ENCODE results near the gene SYTL2. TPM values are rescaled to one million over a fixed set of nuclear protein-coding genes. Genes with fewer than 3 reads are reported as not detected.

The SYTL2 gene
- polyA plus RNA-seq, 1 donor from 2014 or later: 2.3 TPM

GRCh38 chr11:85749287-85749834 lies 61.6 kb downstream of the SYTL2 start:
- Histone ChIP-seq H4K20me1 (ENCODE audit: insufficient read depth) (no peaks in the 10 kb centered on the region), H3K9me2 (ENCODE audit: insufficient read depth, low read length) (no peaks in the 10 kb centered on the region), H3K27ac (ENCODE audit: low read length) (no peak overlapping the region), H3F3A (ENCODE audit: insufficient read depth, low read length, poor library complexity, severe bottlenecking) (no peaks in the 10 kb centered on the region), H3K27me3 (ENCODE audit: insufficient read depth, low read depth, low read length) (no peaks in the 10 kb centered on the region), H3K79me2 (replicated peaks; ENCODE audit: insufficient read depth, low read length) (no peaks in the 10 kb centered on the region), H2AFZ (ENCODE audit: low read depth, low read length) (no peak overlapping the region), H3K36me3 (ENCODE audit: insufficient read depth, low read length) (no peaks in the 10 kb centered on the region), H3K4me2 (ENCODE audit: low read length) (no peak overlapping the region), H3K9me3 (ENCODE audit: low read length) (no peaks in the 10 kb centered on the region), H3K4me3 (ENCODE audit: low read length) (no peak overlapping the region), H3K9ac (ENCODE audit: low read length) (no peak overlapping the region)
- no peak for TF ChIP-seq EP300 (conservative IDR thresholded peaks at IDR 0.05; ENCODE audit: poor library complexity, severe bottlenecking)
- TF ChIP-seq, protein P1, sequence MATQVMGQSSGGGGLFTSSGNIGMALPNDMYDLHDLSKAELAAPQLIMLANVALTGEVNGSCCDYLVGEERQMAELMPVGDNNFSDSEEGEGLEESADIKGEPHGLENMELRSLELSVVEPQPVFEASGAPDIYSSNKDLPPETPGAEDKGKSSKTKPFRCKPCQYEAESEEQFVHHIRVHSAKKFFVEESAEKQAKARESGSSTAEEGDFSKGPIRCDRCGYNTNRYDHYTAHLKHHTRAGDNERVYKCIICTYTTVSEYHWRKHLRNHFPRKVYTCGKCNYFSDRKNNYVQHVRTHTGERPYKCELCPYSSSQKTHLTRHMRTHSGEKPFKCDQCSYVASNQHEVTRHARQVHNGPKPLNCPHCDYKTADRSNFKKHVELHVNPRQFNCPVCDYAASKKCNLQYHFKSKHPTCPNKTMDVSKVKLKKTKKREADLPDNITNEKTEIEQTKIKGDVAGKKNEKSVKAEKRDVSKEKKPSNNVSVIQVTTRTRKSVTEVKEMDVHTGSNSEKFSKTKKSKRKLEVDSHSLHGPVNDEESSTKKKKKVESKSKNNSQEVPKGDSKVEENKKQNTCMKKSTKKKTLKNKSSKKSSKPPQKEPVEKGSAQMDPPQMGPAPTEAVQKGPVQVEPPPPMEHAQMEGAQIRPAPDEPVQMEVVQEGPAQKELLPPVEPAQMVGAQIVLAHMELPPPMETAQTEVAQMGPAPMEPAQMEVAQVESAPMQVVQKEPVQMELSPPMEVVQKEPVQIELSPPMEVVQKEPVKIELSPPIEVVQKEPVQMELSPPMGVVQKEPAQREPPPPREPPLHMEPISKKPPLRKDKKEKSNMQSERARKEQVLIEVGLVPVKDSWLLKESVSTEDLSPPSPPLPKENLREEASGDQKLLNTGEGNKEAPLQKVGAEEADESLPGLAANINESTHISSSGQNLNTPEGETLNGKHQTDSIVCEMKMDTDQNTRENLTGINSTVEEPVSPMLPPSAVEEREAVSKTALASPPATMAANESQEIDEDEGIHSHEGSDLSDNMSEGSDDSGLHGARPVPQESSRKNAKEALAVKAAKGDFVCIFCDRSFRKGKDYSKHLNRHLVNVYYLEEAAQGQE (IDR thresholded peaks at IDR 0.05; ENCODE audit: borderline replicate concordance): no peak
- TF ChIP-seq SMC3 (conservative IDR thresholded peaks at IDR 0.05; ENCODE audit: poor library complexity): no peak
- no peak for TF ChIP-seq RAD21 (conservative IDR thresholded peaks at IDR 0.05)
- no peak for TF ChIP-seq POLR2AphosphoS5 (IDR thresholded peaks at IDR 0.05)
- no peak for TF ChIP-seq MXI1 (conservative IDR thresholded peaks at IDR 0.05; ENCODE audit: poor library complexity, severe bottlenecking)
- TF ChIP-seq CTCF (IDR thresholded peaks at IDR 0.05; ENCODE audit: poor library complexity, severe bottlenecking): no peak
- TF ChIP-seq TAF1 (IDR thresholded peaks at IDR 0.05; ENCODE audit: low read depth): no peak
- no peak for TF ChIP-seq EZH2 (IDR thresholded peaks at IDR 0.05; ENCODE audit: borderline replicate concordance, insufficient read depth, low read length, poor library complexity, severe bottlenecking)

GRCh38 chr11:85748455-85748891 lies 62.5 kb downstream of the SYTL2 start:
- no peak overlapping the region for H3K4me2 ChIP-seq (ENCODE audit: low read length)
- H2AFZ ChIP-seq (ENCODE audit: low read depth, low read length): no peak overlapping the region
- TF ChIP-seq, protein P1 (IDR thresholded peaks at IDR 0.05; ENCODE audit: borderline replicate concordance): no peak
- no peak for TF ChIP-seq EP300 (conservative IDR thresholded peaks at IDR 0.05; ENCODE audit: poor library complexity, severe bottlenecking)
- no peak for TF ChIP-seq MXI1 (conservative IDR thresholded peaks at IDR 0.05; ENCODE audit: poor library complexity, severe bottlenecking)
- no peak for TF ChIP-seq EZH2 (IDR thresholded peaks at IDR 0.05; ENCODE audit: borderline replicate concordance, insufficient read depth, low read length, poor library complexity, severe bottlenecking)
- no peak for TF ChIP-seq TAF1 (IDR thresholded peaks at IDR 0.05; ENCODE audit: low read depth)
- no peak for TF ChIP-seq SMC3 (conservative IDR thresholded peaks at IDR 0.05; ENCODE audit: poor library complexity)
- TF ChIP-seq RAD21 (conservative IDR thresholded peaks at IDR 0.05): no peak
- TF ChIP-seq CTCF (IDR thresholded peaks at IDR 0.05; ENCODE audit: poor library complexity, severe bottlenecking): no peak
- no peak for TF ChIP-seq POLR2AphosphoS5 (IDR thresholded peaks at IDR 0.05)
- no peaks in the 10 kb centered on the region for H4K20me1 ChIP-seq (ENCODE audit: insufficient read depth)
- no peaks in the 10 kb centered on the region for H3K9me2 ChIP-seq (ENCODE audit: insufficient read depth, low read length)
- H3K27me3 ChIP-seq (ENCODE audit: insufficient read depth, low read depth, low read length): no peaks in the 10 kb centered on the region
- no peaks in the 10 kb centered on the region for H3K79me2 ChIP-seq (replicated peaks; ENCODE audit: insufficient read depth, low read length)
- H3K27ac ChIP-seq (ENCODE audit: low read length): no peak overlapping the region
- H3K9me3 ChIP-seq (ENCODE audit: low read length): no peaks in the 10 kb centered on the region
- H3F3A ChIP-seq (ENCODE audit: insufficient read depth, low read length, poor library complexity, severe bottlenecking): no peaks in the 10 kb centered on the region
- H3K9ac ChIP-seq (ENCODE audit: low read length): no peak overlapping the region
- no peak overlapping the region for H3K4me3 ChIP-seq (ENCODE audit: low read length)
- H3K36me3 ChIP-seq (ENCODE audit: insufficient read depth, low read length): no peaks in the 10 kb centered on the region

Data from neural cell (in vitro differentiated cells).